OCI-LY3 (cell line): ENCODE results near the gene TECPR2.

Source experiments
- H2AFZ ChIP-seq: fragments of 200-600, 300-600 bp; shearing (Covaris generic); 2 replicates; pipeline ENCODE4 v1.6.0; 2014; ENCODE audit warnings: antibody characterized with exemption, low read depth, low read length
- H3K27ac ChIP-seq: fragments of 200-600, 300-600 bp; sonication (generic); 2 replicates; pipeline ENCODE4 v1.5.1; 2014; ENCODE audit warnings: mild to moderate bottlenecking, low read length, moderate library complexity, mixed read lengths
- H3K27me3 ChIP-seq: fragments of 200-600, 300-600 bp; sonication (generic); 2 replicates; pipeline ENCODE4 v1.6.1; 2014; ENCODE audit warnings: low read depth, low read length, mixed read lengths
- H3K36me3 ChIP-seq: fragments of 200-600, 300-600 bp; sonication (generic); replicated peaks from 2 replicates; pipeline ENCODE3; 2014; ENCODE audit warnings: low read depth, low read length, mixed read lengths
- H3K4me1 ChIP-seq: fragments of 300-600, 200-600 bp; sonication (generic); 2 replicates; pipeline ENCODE4 v1.6.1; 2014; ENCODE audit warnings: low read length, mixed read lengths
- H3K4me2 ChIP-seq: fragments of 200-600, 300-600 bp; sonication (generic); 2 replicates; pipeline ENCODE4 v1.6.1; 2014; ENCODE audit warnings: low read length, mixed read lengths
- H3K4me3 ChIP-seq: fragments of 300-600, 200-600 bp; sonication (generic); 2 replicates; pipeline ENCODE4 v1.5.1; 2014; ENCODE audit warnings: antibody characterized with exemption, mild to moderate bottlenecking, low read length, moderate library complexity
- H3K79me2 ChIP-seq: fragments of 300-600, 200-600 bp; shearing (Covaris generic); 2 replicates; pipeline ENCODE4 v1.6.1; 2014; ENCODE audit warnings: mild to moderate bottlenecking, low read length, mixed read lengths
- H3K9ac ChIP-seq: fragments of 300-600, 200-600 bp; shearing (Covaris generic); 2 replicates; pipeline ENCODE4 v1.6.0; 2014; ENCODE audit warnings: mild to moderate bottlenecking, low read length, moderate library complexity
- H3K9me3 ChIP-seq: fragments of 200-600, 300-600 bp; shearing (Covaris generic); 2 replicates; pipeline ENCODE4 v1.6.1; 2014; ENCODE audit warnings: low read length, mixed read lengths; ENCODE audit not compliant: insufficient read depth
- H4K20me1 ChIP-seq: fragments of 200-600, 300-600 bp; sonication (generic); 2 replicates; pipeline ENCODE4 v1.6.1; 2016; ENCODE audit warnings: low read length, mixed read lengths; ENCODE audit not compliant: insufficient read depth
- CTCF ChIP-seq: fragments of 200-600, 300-600 bp; sonication (generic); IDR thresholded peaks from 2 replicates; pipeline ENCODE4 v1.5.1; 2014; ENCODE audit warnings: antibody characterized with exemption, low read length, low read depth
- EZH2phosphoT487 ChIP-seq: fragments of 200-600 bp; shearing (Covaris generic); IDR thresholded peaks from 2 replicates; pipeline ENCODE4 v1.6.1; 2018; ENCODE audit warnings: antibody characterized with exemption, mixed run types, low read depth

The TECPR2 gene

GRCh38 chr14:102316338-102316742 lies 46.4 kb upstream of the TECPR2 start:
- Histone ChIP-seq H3K4me1 (peaks cover 39% of the 10 kb centered on the region), H3K79me2 (peaks cover 15% of the 10 kb centered on the region), H3K36me3 (no peaks in the 10 kb centered on the region), H3K4me2 (peak overlapping the region; percentile 82), H3K9me3 (no peaks in the 10 kb centered on the region), H4K20me1 (no peaks in the 10 kb centered on the region), H3K27me3 (no peaks in the 10 kb centered on the region), H3K27ac (no peak overlapping the region), H3K9ac (peak overlapping the region; percentile 64), H2AFZ (peak overlapping the region; percentile 97), H3K4me3 (peak overlapping the region; percentile 91)
- no peak for TF ChIP-seq EZH2phosphoT487
- TF ChIP-seq CTCF, result no peak

- TF ChIP-seq CTCF, result peak; percentile 70
- no peak for TF ChIP-seq EZH2phosphoT487
- Histone ChIP-seq H3K4me1 (peaks cover 39% of the 10 kb centered on the region), H3K4me3 (peak overlapping the region; percentile 91)
Observed at GRCh38 chr14:102316743-102317563, 45.8 kb upstream of the TECPR2 start.

GRCh38 chr14:102317564-102318248 lies 45.0 kb upstream of the TECPR2 start:
- Histone ChIP-seq H3K9me3 (no peaks in the 10 kb centered on the region), H3K79me2 (peaks cover 15% of the 10 kb centered on the region), H2AFZ (peak overlapping the region; percentile 94), H3K4me2 (peak overlapping the region; percentile 90), H3K4me3 (peak overlapping the region; percentile 91), H3K9ac (peak overlapping the region; percentile 79), H3K4me1 (peaks cover 39% of the 10 kb centered on the region), H3K27ac (peak overlapping the region; percentile 69), H3K36me3 (no peaks in the 10 kb centered on the region), H3K27me3 (no peaks in the 10 kb centered on the region), H4K20me1 (no peaks in the 10 kb centered on the region)
- TF ChIP-seq CTCF (peak; percentile 65), EZH2phosphoT487 (no peak)

More at GRCh38 chr14:102316743-102317563, 45.8 kb upstream of the TECPR2 start:
- Histone ChIP-seq H3K9ac (peak overlapping the region; percentile 79), H3K27me3 (no peaks in the 10 kb centered on the region), H3K4me2 (peak overlapping the region; percentile 90), H4K20me1 (no peaks in the 10 kb centered on the region), H3K9me3 (no peaks in the 10 kb centered on the region), H3K27ac (peak overlapping the region; percentile 69), H3K79me2 (peaks cover 15% of the 10 kb centered on the region), H3K36me3 (no peaks in the 10 kb centered on the region), H2AFZ (peak overlapping the region; percentile 97)

DNA sequence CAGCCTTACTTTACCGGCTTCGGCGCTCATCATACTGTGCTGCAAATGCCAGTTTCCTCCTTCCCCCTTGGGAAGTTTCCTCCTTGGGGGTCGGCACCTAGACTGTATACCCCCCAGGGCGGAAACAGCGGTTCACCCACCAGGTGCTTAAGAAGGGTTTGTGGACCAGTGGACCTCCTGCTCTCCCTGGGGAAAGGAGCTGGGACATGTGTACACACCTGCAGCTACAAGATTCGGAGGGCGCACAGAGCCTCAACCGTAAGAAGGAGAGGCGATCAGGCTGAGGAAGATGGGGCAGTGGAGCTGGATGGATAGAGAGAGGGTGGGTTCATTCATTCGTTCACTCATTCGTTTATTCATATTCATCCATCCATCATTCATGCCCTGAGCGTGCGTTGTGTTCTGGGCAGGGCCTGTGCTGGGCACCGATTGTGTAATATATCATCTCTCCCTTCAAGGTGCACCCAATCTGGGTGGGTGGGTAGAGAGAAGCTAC lies 43.9 kb upstream of the TECPR2 start:
- Histone ChIP-seq H3K9me3 (no peaks in the 10 kb centered on the region), H3K4me1 (peaks cover 35% of the 10 kb centered on the region), H3K27me3 (no peaks in the 10 kb centered on the region), H3K79me2 (peaks cover 15% of the 10 kb centered on the region), H4K20me1 (no peaks in the 10 kb centered on the region), H2AFZ (peak overlapping the region; percentile 97), H3K27ac (peak overlapping the region; percentile 37; the same call in 1 of the 2 replicates), H3K4me2 (peak overlapping the region; percentile 90), H3K9ac (peak overlapping the region; percentile 88), H3K36me3 (no peaks in the 10 kb centered on the region), H3K4me3 (peak overlapping the region; percentile 91)
- TF ChIP-seq CTCF, result no peak
- no peak for TF ChIP-seq EZH2phosphoT487
